Measurements from ENCODE around the gene ARRB1.

The ARRB1 gene

DNA sequence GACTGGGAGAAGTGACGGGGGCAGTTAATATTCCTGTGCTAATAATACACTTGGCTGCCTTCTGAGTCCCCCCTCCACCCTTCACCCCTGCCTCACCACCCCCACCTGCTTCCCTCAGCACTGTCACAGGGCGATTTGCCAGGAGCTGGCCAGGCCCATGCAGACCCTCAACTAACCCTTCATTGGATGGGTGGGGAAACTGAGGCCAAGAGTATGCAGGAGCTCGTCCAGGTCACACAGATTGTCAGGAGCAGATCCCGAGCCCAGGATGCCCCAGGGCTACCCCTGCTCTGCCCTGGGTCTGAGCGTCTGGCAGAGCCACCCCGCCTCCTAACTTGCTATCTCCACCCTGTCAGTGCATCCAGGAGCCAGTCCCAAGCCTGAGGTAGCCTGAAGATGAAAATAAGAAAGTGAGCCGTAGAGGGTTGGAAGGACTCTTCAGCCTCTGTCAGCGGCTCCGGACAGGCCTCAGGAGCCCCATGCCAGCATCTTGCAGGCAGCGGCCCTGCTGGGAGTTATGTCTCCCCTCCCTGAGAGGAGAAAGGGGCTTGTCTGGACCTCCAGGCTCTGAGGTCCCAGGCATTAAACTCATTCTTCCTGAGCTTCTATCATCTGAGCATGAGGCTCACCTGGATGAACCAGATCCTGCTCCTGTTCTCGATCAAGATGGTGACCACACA, 104.7 kb downstream of the ARRB1 start:
- DNase-seq (ENCODE audit: low read depth) = no peak

- DNase-seq (ENCODE audit: low read depth) = no peak
Observed at GRCh38 chr11:75246006-75246670, 105.3 kb downstream of the ARRB1 start.

DNA sequence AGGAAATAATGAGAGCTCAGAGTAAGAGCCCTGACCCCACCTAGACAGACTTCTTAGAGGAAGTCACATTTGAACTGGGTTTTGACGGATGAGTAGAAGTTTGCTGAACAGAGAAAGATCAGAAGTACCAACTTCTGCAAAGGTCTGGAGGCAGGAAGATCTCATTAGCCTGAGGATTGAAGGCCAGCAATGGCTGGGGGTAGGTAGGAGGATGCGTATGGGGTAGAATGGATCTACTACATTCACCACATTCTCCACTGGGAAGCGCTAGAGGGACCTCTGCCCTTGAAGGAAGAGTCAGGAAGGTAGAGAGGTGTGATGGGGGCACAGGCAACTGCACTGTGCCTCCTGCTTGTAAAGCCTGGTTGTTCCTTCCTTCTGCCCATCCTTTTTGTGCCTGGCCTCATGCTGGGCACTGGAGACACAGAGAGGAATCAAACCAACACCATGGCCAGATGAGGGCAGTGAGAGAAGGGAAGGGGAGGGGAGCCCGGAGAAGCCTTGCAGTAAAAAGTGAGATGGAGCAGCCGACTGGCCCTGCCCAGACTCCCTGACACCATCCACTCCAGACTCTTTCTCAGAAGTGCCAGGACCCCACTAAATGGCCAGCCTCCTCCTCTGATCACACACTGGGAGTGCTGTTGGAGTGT, 106.0 kb downstream of the ARRB1 start:
- no peak for DNase-seq (ENCODE audit: low read depth)

- DNase-seq (ENCODE audit: low read depth) = no peak
Observed at GRCh38 chr11:75244052-75244814, 107.2 kb downstream of the ARRB1 start.

DNA sequence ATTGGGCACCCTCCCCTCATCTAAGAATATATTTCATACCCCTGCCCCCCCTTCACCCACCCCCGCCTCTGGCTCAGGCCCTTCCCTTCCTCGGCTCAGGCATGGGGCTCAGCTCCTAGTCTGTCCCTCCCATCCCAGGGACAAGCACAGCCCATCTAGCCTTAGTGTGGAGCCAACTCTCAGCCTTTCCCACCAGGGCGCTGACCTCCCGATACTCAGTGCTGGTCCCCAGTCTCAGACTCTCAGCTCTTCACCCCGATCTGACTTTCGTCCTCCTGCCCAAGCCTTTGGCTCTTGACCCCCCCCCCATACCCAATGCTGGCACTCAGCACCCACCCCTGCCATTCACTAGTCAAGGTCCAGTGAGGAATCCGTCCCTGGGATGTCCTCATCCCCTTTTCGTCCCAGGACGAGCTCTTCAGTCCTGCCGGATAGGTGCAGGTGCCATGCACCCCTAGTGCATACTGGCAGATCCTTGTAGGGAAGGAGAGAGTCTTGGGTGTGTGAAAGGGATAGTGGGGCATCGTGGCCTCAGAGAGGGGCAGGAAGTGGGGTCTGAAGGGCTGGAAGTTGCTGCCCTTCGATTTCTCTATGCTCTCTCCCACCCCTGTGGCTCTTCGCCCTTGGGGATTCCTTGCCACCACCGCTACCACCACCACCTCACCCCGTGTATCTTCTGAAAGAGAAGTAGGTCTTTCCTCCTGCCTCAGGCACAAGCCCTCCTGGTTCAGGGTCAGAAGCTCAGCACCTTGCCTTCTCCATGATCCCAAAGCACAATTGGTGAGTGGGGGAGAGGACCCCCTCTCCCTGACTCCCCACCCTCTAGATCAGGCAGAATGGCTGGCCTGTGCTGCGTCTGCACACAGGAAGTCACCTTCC, 108.5 kb downstream of the ARRB1 start:
- no peak for DNase-seq (ENCODE audit: low read depth)

GRCh38 chr11:75241906-75242644, 109.4 kb downstream of the ARRB1 start:
- DNase-seq (ENCODE audit: low read depth) = no peak

GRCh38 chr11:75241036-75241905, 110.2 kb downstream of the ARRB1 start:
- DNase-seq (ENCODE audit: low read depth) = peak; percentile 62

DNA sequence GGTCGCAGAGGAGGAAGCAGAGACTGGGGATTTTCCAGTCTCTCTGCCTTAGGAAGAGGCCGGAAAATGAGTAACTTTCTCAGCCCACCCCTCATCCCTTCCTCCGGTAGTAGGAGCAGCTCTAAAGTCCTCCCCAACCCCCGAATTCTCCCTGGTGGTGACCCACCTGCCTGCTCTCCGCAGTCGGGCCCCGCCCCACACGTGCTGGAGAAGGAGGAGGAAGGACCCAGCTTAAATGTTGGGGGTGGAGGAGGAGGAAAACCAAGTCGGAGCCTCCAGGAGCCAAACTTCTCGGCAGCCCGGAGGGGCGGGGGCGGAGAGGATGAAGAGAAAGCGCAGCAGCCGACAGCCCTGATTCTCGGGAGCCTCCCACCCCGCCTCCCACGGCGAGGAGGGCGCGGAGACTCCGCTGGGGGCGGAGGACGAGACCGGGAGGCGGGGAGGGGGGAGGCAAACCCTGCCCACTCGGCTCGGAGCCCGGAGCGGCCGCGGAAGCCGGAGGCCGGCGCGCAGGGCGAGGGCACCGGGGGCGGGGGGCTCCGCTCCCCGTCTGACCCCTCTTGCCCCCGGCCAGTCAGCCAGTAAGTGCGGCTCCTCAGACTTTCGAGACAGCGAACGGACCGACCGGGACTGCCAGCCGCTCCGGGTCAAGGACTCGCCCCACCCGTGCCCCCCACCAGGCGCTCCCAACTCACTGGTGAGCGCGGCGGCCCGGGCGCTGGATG, 111.0 kb downstream of the ARRB1 start, which contains the start of gene TPBGL:
Gene TPBGL, plus strand, starts transcription at position 464 of the 725 bp plus-strand sequence. CDS start 276 bp downstream, outside the sequence.
- no peak for DNase-seq (ENCODE audit: low read depth)

DNA sequence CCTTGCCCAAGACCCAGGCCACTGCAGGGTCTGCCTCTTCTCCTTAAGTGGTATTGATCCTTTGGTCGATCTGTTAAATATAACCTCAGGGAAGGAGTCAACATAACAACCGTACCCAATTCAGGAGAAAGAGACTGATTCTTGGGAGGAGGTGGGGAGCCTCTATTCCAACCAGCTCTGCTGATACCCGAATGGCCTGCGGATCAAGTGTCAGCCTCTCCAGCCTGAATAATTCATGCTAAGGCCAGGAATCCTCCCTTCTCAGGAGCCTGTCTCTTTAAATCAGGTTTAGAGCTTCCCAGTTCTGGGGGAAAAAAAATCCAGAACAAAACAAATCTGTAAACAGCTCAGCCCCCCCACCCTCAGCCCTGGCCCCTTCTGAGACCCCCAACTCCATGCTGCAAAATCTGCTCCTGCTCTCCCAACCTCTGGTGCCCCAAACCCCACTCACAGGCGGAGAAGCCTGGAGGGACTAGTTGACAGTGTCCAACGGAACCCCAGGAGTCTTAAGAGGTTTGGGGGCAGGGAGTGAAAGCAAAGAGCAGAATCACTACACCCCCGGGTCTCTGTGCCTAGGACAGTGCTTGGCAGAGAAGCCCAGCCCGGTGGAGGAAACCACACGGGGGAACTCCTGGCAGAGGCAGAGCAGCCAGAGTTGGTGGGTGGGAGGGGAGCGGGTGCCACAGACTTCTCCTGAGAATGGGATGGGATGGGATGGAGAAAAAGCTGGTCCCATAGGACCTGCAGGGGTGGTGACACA, 111.8 kb downstream of the ARRB1 start:
- DNase-seq (ENCODE audit: low read depth) = no peak

- DNase-seq (ENCODE audit: low read depth) = no peak
Observed at GRCh38 chr11:75238595-75239440, 112.6 kb downstream of the ARRB1 start.

DNA sequence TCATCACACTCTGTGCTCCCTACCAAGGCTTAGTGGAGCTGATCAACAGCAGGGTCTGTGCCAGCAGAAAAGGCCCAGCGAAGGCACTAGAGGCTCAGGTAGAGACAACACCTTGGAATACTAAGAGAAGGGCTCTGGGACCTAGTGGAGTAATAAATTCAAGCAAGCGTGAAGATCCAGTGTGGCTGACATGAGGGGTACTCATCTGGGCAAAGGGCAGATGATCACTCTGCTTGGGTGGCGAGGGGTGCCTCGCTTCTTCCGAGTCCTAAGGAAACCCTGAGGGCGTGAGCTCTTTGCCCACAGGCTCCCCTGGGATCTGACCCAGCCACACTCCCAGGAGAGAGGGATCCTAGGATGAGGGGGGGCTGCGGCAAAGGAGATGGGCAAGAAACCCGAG, 114.4 kb downstream of the ARRB1 start:
- no peak for DNase-seq (ENCODE audit: low read depth)

DNA sequence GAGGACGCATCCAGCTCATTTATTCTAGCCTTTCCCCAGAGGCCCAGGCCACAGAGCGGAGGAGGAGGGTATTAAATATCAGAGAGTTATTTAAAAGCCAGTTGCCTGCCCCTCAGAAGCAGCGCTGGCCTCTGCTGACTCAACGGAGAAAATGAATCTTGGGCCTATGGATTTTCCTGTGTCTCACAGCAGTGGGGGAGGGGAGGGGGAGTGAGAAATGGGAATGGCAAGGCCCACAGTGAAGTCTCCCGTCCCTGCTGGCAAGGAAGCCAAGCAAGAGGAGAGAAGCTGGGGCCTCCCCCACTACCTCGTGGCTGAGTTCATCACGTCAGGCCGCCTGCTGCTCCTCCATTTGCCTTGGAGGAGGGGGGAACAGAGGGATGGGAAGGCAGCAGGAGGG, 115.4 kb downstream of the ARRB1 start:
- DNase-seq (ENCODE audit: low read depth) = no peak

DNA sequence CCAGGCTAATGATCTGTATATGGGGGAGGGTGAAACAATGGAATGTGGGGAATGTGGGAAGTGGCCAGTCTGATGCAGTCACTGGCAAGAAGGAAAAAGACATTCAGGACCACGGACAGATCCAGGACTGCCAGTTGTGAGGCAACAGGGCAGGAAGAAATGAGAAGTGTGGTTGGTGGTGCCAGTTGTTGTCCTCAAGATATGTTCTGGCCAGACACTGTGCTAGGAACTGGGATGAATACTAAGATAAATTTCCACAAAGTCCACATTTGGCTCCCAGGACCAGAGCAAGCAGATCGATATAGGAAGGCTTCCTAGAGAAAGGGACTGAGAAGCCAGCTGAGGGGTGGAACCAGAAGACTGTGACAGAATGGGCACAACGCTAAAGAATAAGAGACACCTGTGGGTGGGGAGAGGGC, 117.7 kb downstream of the ARRB1 start:
- peak; percentile 14 for DNase-seq (ENCODE audit: low read depth)

DNA sequence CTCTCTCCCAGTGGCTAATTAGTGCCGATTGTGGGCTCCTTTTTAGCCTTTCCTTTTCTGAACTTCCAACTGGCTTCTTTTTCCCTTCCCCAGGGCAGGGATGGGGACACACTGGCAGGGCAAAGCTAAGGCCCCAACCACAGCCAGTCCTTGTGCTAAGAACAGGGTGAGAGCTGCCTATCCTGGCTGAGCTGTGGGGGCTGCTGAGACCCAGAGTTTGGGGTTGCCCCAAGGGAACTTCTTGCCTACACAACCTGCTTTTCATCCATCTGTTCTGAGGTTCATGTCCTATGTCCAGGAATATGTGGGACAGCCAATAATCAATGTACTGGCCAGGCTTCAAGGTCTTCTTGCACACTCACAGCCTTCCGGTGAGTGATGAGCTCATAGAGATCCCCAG, 120.8 kb downstream of the ARRB1 start:
- no peak for DNase-seq (ENCODE audit: low read depth)

DNA sequence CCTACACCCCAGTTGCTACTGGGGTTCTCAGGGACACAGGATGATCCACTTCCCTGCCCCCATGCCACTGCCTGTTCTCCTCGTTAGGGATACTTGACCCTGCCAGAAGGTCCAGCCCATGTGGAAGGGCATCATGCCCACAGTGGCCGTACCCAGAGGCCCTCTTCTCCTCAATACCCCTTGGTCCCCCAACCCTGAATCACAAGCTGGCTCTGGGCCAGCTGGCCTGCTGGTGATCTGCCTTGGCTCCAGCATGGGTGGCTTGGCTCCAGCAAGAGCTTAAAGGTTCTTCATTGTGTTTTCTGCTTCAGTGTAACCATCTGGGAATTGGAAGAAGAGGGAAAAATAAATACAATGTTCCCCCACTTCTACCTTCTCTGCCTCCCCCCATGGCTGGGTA, 122.0 kb downstream of the ARRB1 start:
- DNase-seq (ENCODE audit: low read depth) = no peak

DNA sequence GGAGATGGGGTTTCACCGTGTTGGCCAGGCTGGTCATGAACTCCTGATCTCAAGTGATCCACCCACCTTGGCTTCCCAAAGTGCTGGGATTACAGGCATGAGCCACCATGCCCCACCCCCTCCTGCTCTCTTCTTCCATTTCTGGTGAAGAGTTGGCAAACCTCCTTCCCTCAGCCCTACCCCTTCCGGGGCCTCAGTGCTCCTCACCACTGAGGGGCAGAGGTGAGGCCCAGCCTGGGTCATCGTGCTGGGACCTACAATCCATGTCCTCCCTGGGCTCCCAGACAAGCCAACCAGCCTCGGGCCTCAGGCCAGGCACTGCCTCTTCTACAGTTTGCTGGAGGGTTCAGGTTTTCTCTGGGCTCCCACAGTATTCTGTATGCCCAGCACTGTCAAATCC, 125.7 kb downstream of the ARRB1 start:
- DNase-seq (ENCODE audit: low read depth) = no peak

- DNase-seq (ENCODE audit: low read depth) = no peak
Observed at GRCh38 chr11:75223954-75224643, 127.4 kb downstream of the ARRB1 start.
